ENCODE results near the gene SELP. TPM values are rescaled to one million over a fixed set of nuclear protein-coding genes. Genes with fewer than 3 reads are reported as not detected.

SELP gene
- polyA plus RNA-seq, 5 donors, result 6.7 to 11.5 (median 6.7) TPM

GRCh38 chr1:169623132-169623926 lies 6.6 kb downstream of the SELP start:
- DNase-seq, result no peak

GRCh38 chr1:169620565-169620964 lies 9.4 kb downstream of the SELP start:
- no peak for DNase-seq

GRCh38 chr1:169618367-169618766 lies 11.6 kb downstream of the SELP start:
- DNase-seq, result no peak

GRCh38 chr1:169615803-169616202 lies 14.1 kb downstream of the SELP start:
- DNase-seq, result no peak

- no peak for DNase-seq
Observed at GRCh38 chr1:169610858-169611257, 19.1 kb downstream of the SELP start.

GRCh38 chr1:169610108-169610507 lies 19.8 kb downstream of the SELP start:
- no peak for DNase-seq

GRCh38 chr1:169608226-169608625 lies 21.7 kb downstream of the SELP start:
- DNase-seq, result no peak

GRCh38 chr1:169604781-169605560 lies 25.0 kb downstream of the SELP start:
- no peak for DNase-seq

GRCh38 chr1:169601096-169601881 lies 28.6 kb downstream of the SELP start:
- DNase-seq, result no peak

- no peak for DNase-seq
Observed at GRCh38 chr1:169595764-169596711, 33.9 kb downstream of the SELP start.

- DNase-seq, result no peak
Observed at GRCh38 chr1:169594391-169594790, 35.5 kb downstream of the SELP start.

- DNase-seq, result no peak
Observed at GRCh38 chr1:169590932-169591331, 39.0 kb downstream of the SELP start.

- no peak for DNase-seq
Observed at GRCh38 chr1:169588785-169589485, 41.0 kb downstream of the SELP start.

- DNase-seq, result no peak
Observed at GRCh38 chr1:169588112-169588511, 41.8 kb downstream of the SELP start.

- peak in 1 of 2 donors; percentile 25 for DNase-seq
Observed at GRCh38 chr1:169586395-169587255, 43.3 kb downstream of the SELP start, which contains the start of gene F5. Gene F5, minus strand, starts transcription at chr1:169586481. Its CDS starts 95 bp downstream, at chr1:169586386.

- no peak for DNase-seq
Observed at GRCh38 chr1:169586067-169586394, 43.9 kb downstream of the SELP start.

- DNase-seq, result no peak
Observed at GRCh38 chr1:169585181-169585580, 44.7 kb downstream of the SELP start.

- no peak for DNase-seq
Observed at GRCh38 chr1:169584483-169585144, 45.3 kb downstream of the SELP start.

Data from right lung (tissue), 5 donors.